Measurements from ENCODE around the gene RIC3.

DNA sequence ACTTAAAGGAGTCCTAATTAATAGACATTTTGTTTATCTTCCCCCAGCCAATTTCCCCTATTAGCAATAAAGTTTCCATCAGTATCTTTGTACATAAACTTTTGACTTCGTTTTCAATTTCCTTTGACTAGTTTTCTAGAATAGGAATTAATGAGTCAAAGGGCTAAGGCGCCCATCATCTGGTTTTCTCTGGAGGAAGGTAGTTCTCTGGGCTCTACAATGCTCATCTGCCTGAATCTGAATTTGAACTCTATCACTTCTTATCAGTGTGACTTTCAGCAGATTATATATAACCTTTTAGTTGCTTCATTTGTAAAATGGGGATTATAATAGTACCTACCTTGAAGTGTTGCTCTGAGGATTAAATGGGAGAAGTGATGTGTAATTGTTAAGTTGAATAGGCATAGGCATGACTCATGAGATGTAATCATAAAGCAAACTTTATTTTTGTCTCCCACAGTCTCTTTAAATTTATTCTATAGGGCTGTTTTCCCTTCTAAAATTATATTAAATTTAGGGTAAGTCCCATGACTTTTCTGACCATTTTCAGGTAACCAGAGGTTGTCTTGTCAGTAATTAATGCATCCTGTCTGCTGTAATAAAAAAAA is 93.6 kb downstream of the RIC3 start:
- TF ChIP-seq, protein P1, sequence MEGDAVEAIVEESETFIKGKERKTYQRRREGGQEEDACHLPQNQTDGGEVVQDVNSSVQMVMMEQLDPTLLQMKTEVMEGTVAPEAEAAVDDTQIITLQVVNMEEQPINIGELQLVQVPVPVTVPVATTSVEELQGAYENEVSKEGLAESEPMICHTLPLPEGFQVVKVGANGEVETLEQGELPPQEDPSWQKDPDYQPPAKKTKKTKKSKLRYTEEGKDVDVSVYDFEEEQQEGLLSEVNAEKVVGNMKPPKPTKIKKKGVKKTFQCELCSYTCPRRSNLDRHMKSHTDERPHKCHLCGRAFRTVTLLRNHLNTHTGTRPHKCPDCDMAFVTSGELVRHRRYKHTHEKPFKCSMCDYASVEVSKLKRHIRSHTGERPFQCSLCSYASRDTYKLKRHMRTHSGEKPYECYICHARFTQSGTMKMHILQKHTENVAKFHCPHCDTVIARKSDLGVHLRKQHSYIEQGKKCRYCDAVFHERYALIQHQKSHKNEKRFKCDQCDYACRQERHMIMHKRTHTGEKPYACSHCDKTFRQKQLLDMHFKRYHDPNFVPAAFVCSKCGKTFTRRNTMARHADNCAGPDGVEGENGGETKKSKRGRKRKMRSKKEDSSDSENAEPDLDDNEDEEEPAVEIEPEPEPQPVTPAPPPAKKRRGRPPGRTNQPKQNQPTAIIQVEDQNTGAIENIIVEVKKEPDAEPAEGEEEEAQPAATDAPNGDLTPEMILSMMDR (IDR thresholded peaks at IDR 0.05), result no peak
- TF ChIP-seq POLR2A (IDR thresholded peaks at IDR 0.05) (no peak), POLR2AphosphoS5 (IDR thresholded peaks at IDR 0.05) (no peak), EP300 (IDR thresholded peaks at IDR 0.05) (no peak)
